Hematopoietic multipotent progenitor cell treated with erythropoietin and hydrocortisone succinate and interleukin-3 and kit ligand, for 17 days (in vitro differentiated cells): ENCODE data around the gene C11orf21.
A peak's percentile ranks its signal among the peaks of the same experiment; 100 is the strongest.

Experiments used
- DNase-seq: peaks from one replicate; pipeline ENCODE4 v3.0.0-alpha.2; 2015; ENCODE audit warnings: low spot score

The C11orf21 gene

DNA sequence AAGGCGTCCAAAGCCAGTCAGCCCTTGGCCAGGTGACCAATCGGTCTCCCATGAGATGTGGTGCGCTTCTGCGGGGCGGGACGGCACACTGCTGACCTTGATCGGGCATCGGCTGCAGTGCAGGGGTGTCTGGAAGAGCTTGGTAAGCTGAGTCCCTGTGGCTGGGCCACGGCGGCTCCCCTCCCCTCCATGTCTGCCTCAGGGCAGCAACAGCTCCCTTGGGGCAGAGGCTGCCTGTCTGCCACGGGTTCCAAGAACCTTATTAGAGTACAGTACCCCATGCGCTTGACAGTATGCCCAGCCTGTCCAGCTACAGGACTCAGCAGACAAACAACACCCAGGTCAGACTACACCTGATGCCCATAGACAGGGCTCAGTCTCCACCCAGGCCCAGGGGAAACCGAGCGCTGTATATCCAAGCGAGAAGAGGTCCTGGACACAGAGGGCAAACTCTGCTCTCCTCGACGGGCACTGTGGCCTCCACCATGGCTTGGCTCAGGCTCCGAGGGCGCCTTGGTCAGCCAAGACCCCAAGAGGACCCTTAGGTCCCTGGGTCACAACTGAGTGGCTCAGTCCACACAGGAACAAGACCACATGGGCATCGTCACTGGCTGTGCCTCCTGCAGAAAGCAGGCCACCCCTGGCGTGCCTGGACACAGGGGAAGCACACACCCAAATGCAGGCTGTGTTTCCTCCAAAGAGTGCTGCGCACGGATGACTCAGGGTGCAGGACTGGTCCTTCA is 19.0 kb upstream of the C11orf21 start:
- no peak for DNase-seq

DNA sequence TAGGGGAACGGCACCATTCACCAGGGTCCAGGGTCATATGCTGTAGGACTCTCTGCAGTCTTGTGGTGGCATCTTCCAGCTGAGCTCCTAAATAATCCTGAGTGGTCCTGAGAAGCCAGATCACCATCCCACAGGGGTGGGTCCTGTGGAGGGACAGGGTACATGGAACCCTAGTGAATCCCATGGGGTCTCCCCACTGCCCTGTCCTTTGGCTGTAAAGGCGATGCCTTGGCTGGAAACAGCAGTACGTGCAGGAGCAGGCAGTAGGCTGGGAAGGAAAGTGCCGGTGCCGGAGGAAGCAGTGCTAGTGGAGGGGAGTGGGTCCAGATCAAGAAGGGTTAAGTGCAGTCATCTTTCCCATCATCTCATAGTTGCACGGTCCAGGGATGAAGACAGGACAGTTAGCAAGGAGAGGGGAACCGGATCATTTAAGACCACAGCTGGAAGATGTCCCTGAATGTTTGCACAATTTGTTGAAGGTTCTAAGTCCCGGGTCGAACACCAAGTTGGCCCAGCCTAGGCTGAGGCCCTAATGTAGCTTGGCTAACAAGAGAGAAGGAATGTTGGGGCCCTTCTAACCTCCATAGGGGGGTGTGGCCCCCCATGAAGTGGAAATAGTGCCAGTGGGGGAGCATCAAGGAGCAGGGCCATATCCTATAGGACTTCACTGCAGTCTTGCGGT is 18.2 kb upstream of the C11orf21 start:
- no peak for DNase-seq

DNA sequence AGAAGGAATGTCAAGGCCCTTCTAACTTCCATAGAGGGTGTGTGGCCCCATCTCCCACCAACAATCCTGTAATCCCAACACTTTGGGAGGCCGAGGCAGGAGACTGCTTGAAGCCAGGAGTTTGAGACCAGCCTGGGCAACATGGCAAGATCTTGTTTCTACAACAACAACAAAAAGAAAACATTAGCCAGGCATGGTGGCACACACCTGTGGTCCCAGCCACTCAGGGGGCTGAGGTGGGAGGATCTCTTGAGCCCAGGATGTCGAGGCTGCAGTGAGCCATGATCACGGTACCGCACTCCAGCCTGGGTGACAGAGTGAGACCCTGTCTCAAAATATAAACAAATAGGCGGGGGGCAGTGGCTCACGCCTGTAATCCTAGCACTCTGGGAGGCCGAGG is 17.0 kb upstream of the C11orf21 start:
- DNase-seq, result no peak

DNA sequence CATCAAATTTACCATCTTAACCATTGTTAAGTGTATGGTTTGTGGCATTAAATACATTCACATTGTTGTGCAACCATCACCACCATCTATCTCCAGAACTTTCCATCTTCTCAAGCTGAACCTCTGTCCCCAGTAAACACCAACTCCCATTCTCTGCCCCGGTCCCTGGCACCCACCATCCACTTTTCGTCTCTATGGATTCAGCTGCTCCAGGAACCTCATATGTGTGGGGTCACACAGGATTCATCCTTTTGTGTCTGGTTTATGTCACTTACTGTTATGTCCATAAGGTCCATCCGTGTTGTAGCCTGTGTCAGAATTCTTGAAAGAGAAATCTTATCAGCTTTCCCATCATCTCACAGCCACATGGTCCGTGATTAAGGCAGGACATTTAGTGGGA is 16.4 kb upstream of the C11orf21 start:
- DNase-seq, result no peak

DNA sequence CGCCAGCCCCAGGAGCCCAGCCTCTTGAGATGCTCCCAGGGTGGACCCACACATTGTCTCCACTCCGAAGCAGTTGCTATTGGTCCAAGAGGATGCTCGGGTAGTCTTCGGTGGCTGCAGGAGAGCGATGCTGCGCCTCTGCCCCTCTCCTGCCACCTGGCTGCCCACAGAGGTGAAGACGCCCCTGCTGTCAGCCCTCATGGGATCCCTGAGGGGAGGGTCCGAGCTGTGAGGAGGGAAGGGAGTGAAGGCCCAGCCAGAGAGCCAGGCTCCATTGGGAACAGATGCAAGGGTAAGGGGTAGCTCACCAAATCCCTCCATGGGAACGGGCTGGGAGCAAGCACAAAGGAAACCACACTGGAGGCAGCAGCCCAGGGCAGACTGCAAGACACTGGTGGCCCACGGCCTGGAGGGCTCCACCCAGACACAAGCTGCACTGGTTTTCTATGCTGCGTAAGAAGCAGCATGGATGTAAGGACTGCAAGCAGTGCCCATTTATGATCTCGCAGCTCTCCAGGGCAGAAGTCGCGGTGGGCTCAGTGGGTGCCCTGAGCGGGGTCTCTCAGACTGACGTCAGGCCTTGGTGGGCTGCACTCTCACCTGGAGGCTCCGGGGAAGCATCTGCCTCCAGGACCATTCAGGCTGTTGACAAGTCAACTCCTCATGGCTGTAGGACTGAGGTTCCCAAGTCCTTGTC is 15.8 kb upstream of the C11orf21 start:
- DNase-seq, result no peak

DNA sequence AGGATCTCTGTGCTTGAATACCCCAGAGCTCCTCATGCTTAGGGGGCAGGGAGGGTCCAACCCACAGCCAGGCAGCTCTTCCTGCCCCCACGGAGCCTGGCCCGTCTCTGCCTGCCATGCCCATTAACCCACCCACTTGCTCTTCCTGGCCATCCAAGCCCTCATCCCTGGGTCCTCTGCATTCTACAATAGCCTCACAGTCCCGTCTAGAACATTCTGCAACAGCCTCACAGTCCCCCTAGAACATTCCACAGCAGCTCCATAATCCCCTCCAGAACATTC is 15.2 kb upstream of the C11orf21 start:
- DNase-seq, result no peak

DNA sequence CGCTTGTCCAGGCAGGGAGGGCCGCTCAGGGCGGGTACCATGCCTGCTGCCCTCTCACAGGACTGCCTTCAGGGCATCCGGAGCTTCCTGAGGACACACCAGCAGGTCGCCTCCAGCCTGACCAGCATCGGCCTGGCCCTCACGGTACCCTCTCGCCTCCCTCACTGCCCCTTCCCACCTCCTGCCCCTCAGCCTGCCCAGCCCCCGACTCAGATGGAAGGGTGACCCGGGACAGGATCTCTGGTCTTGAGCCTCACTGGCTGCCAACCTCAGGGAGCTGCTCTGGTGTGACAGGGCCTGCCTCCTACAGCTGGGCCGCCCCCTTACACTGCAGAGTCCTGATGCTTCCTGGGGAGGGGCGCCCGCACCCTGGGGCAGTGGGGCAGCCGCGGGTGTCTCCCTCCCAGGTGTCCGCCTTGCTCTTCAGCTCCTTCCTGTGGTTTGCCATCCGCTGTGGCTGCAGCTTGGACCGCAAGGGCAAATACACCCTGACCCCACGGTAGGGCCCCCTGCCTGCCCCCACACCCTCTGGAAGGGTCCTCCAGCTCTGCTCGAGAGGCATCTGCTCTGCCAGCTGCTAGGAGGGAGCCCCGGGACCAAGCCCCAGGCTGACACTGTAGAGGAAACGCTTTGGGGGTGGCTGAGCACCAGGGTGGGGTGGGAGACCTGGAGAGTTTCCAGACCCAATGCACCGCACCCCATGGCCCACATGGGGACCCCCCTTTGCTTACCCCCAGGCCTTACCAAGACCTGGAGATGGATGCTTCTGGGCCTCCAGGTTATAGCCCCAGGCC is 14.6 kb upstream of the C11orf21 start:
- DNase-seq, result no peak

DNA sequence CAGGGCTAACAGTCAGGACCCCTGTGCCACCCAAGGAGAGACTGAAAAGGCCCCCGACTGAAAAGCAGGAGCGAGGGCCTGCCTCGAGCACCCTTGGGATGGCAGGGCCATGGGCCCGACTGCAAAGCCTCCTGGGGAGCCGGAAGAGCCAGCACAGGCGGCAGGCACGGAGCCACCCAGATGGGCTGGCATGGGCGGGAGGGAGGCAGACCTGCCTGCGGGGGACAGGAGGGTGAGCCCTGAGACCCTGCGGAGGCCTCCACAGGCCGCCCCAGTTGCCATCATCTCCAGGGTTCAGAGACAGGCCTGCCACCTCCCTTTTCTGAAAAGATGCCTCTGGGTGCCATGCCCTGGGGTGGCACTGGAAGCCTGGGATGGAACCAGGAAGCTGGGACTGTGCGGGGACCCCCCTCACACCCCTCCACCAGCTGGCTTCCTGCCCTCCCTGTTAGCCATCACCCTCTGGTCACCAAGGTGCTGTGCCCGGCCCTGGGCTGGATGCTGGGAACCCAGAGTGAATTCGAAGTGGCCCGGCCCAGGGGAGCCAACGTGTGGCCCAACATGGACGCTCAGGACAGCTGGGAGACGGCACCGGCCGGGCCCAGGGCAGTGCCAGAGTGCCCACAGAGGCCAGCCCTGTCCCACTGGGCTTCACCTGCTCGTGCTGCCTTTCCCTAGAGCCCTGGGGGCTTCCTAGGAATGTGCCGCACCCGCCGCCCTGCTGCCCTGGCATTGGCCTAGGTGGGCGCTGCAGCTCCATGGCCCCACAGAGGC is 13.9 kb upstream of the C11orf21 start:
- DNase-seq, result no peak

DNA sequence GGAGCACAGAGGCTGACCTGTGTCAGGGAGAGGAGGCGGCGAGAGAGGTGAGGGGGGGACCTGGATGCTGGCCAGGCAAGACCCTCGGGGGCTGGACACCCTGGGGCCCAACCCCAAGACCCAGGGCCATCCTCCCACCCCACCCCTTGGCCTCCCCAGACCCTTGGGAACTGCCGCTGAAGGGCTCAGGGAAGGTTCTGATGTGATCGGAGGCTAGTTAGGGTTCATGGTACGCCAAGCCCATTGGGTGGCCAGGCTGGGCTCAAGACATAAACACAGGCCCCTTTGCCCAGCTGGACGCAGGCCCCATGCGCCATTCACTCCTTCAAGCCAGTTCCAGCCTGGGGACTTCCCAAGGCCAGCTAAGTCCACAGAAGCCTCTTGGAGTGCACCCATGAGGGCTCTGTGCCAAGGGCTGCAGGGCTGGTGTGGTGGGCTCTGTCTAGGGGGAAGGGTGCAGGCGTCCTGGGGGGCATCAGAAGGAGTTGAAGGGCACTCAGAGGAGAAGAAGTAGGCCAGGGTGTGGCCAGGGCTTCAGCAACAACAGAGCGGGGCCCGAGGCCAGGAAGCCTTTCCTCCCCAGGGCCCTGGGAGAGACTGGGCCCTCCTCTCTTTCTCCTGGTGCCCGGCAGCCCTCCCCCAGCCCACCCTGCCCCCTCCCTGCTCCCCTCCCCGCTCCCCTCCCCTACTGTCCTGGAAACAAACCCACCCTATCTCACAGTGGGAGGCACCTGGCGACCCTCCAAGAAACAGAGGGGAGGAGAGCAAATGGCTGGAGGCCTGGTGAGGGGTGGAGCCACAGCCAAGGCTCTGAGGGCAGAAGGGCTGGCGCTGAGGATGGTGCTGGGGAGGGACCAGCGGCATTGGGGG is 13.0 kb upstream of the C11orf21 start:
- DNase-seq, result peak; percentile 28

DNA sequence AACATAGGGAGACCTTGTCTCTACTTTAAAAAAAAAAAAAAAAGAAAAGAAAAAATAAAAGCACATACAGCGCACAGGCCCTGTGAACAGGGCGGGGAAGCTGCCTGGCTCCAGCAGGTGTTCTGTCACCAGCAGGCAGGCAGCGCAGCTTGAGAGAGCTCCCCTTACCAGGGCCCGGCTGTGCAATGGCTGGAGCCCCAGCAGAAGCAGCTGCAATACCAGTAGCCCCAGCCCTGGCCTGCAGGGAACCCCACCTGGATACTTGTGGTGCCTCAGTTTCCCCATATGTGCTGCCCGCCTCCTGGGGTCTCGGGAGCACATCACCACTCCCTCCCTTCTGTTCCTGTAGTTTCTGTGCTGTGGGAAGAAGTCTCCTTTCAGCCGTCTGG is 12.4 kb upstream of the C11orf21 start:
- no peak for DNase-seq

DNA sequence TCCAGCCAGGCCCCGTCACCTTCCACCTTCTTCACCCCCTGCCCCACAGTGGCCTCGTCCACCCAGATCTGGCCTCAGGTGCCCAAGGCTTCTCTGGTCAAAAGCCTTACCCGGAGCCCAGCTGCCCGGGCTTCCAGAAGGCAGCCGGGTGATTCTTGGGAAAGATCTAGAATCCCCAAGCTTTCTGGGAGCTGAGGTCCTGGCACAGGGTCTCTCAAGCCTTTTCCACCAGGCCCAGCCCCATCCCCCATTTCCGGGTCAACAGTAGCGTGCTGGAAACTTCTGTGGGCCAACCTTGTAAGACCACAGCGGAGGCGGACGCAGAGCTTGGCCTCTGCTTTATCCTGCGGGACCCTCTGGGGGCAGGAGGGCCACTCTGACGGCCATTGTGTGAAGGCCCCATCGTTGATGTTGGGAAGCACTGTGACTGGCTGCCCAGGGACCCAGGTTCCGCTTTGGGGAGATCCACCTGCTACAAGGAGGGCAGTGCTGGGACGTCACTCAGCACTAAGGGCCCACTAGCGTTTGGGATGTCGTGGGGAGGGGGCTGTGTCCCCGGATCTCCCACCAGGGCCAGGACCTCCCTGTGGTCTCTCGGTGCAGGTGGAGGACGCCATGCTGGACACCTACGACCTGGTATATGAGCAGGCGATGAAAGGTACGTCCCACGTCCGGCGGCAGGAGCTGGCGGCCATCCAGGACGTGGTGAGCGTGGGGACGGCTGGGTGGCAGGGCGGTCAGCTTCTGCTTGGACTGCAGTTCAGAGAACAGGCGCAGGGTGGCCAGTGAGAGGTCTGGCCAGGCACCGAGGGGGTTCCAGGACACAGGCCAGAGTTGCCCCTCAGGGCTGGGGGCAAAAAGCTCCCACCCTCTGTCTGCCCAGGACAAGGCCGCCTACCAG is 11.6 kb upstream of the C11orf21 start:
- DNase-seq, result no peak

DNA sequence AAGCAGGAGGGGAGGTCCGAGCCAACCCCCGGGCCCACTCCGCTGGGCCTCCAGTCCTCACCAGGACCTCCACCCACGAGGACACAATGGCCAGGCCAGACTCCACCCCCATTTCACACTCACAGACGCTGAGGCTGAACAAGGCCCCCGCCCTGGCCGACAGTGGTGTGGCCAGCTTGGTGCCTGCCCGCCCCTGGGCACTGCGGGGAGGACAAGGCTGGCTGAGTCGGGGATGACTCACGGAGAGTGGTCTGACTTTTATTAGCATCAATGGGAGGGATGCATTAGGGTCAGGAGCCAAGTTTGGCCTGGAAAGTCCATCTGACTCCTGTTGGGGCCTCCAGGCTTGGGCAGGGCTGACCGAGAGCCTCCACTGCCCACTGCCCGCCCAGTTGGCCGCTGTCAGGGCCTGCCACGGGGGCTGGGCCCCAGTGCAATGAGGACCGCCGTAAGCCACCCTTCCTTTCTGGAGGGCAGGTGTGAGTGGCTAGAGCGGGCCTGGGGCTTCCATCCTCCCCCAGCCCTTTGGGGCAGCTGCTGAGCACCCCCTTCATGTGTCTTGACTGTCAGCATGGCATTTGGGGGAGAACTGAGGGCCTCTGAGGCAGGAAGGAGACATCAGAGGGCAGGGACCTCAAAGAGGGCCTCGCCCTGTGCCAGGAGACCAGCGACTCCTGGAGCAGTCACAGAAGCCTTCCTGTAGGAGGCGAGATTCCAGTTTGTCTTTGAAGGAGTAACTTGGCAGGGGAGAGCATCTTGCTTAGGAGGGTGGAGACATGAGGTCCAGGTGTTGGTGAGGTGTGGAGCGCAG is 10.7 kb upstream of the C11orf21 start:
- DNase-seq, result no peak

DNA sequence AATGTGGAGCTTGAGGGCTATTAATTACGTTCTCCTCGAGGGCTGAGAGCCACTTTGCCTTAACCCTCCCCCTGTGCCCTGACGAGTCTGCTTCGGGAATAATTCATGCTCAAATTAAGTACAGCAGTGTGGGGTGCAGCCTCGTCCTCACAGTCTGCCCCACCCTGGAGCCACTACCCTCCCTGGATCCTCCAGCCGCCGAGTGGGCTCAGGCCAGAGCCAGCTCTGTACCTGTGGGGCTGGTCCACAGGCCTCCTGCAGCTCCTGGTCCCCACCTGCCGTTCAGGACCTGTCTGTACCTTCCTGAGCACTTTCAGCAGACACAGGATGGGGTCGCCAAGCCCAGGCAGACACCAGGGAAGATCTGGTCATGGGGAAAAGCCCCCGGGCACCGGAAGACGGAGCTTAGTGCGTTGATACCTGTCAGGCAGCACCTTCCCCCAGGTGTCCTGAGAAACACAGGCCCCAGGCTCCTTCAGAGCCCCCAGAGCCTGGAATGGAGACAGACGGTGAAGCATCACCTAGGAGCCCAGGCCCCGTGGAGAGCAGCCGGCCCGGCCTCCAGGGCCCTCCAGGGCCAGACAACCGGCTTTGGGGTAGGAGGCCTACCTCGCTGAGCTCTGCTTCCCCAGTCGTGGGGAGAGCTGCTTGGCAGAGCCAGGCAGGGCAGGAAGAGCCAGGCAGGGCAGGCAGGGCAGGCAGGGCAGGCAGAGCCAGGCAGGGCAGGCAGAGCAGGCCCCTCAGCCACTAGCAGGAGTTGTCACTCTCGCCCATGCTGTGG is 9.8 kb upstream of the C11orf21 start:
- no peak for DNase-seq

DNA sequence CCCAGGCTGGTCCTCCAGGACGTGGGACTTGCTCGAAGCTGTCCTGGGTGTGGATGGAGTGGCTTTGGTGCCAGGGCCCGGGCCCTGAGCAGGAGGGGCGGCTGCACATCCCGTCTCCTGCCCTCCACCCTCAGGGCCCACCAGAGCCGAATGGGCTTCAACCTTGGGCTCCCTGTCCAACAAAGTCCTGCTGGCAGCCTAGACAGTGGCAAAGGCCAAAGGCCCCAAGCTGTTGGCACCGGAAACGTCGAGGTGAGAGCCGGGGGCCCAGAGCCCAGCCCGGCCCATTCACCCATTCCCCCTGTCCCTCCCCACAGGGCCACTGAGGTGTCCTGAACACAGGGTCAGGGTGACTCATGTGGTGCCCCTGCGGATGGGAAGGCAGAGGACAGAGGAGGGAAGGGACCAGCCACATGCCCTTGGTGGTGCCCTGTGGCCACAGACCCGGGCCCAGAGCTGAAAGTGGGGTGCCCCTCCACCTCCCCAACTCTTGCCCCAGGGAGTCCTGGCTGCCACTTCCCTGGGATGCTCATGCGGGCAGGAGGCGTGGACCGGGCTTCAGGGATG is 9.2 kb upstream of the C11orf21 start:
- DNase-seq, result no peak

DNA sequence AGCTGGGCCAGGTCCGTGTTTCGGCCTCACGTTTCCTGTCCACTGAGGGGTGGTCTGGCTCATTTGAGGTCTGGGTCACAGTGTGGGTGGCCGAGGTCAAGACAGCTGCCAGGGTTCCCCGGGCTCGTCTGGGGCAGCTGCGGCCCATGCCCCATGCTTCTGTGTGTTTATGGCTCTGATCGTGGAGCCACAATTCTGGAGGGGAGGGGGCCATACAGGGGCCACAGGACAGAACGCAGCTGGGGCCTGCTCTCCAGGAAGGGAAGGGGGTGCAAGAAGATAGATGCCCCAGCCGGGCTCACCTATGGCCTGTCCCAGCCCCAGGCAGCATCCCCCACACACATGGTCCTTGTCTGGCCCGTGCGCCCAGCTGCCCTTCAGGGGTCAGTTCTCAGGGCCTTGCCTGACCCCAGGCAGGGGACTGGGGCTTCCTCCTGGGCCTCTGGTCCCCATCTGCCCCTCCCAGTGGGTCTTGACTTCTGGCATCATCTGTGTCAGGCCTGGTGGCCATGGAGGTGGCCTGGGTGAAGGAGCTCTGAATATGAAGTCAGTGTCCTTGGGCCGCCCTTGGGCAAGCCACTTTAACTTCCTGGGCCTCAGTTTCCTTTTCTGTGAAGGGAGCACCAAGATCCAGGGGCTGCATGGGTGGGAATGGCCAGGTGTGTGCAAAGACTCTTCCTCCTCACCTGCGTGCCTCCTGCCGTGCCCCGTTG is 8.5 kb upstream of the C11orf21 start:
- DNase-seq, result no peak

DNA sequence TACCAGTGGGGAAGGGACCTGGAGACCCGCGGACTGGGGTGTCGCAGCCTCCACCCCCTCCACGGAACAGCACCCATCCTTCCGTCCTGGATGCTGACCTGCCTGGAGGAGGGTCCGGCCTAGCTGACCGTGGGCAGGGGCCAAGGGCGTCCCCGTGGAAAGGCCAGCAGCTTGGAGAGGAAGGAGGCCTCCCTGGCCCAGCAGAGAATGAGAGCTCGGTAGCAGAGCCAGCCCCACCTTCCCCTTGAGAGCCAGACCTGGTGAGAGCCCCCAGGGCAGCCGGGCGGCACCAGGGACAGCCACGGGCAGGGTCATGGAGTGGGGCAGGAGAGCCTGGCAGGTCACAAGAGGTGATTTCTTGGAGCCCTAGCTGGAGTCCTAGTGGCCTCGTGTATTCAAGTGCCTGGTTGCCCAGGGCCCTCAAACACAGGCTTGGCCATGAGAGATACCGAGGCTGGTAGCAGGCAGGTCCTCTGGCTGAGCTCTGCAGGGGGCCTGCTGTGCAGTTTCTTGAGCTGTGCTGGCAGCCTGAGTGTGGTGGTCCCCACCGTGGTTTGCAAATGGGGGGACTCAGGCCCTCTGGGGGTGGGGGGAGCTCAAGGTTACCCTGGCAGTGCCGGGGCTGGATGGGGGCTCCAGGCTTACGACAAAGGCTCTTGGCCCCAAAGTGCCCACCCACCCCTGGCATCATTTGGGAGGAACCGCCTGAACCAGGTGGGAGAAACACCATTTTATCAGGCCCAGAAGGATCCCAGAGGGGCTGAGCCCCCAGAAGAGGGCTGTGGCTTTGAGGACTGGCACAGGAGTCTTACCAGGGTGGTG is 7.7 kb upstream of the C11orf21 start:
- no peak for DNase-seq
